Fibroblast of lung (primary cell): ENCODE data around the gene PCSK5. TPM values are rescaled to one million over a fixed set of nuclear protein-coding genes. Genes with fewer than 3 reads are reported as not detected.

ENCODE experiments used
- DNase-seq, 2 donors: peaks; one replicate each; pipeline versions ENCODE4 v3.0.0 to v3.0.0-alpha.2; 2010; ENCODE audit warnings: low read depth in 2 of 2
- H2AFZ ChIP-seq: 2 replicates; pipeline ENCODE4 v1.5.1; 2012; ENCODE audit warnings: low read length, control low read depth, inconsistent platforms
- H3K27ac ChIP-seq: 2 replicates; pipeline ENCODE4 v1.5.1; 2011; ENCODE audit warnings: low read length, control low read depth; ENCODE audit not compliant: insufficient read depth
- H3K27me3 ChIP-seq: 2 replicates; pipeline ENCODE4 v1.5.1; 2011; ENCODE audit warnings: mild to moderate bottlenecking, low read length; ENCODE audit not compliant: control insufficient read depth, insufficient read depth
- H3K36me3 ChIP-seq: 2 replicates; pipeline ENCODE4 v1.5.1; 2011; ENCODE audit warnings: low read length; ENCODE audit not compliant: control insufficient read depth, insufficient read depth
- H3K4me1 ChIP-seq: 2 replicates; pipeline ENCODE4 v1.5.1; 2011; ENCODE audit warnings: low read length; ENCODE audit not compliant: control insufficient read depth, insufficient read depth; ENCODE audit errors: extremely low read depth
- H3K4me2 ChIP-seq: 2 replicates; pipeline ENCODE4 v1.5.1; 2011; ENCODE audit warnings: low read length, control low read depth; ENCODE audit not compliant: insufficient read depth; ENCODE audit errors: extremely low read depth
- H3K4me3 ChIP-seq, 4 experiments: fragments of 200-600 bp in 1 of 4; sonication (generic) in 1 of 4; replicated peaks in 1 of 4; 2 replicates each; pipeline ENCODE4 v1.5.1; 2011 to 2016; ENCODE audit warnings: low read length in 4 of 4, low read depth in 3 of 4, mild to moderate bottlenecking in 3 of 4, control low read depth in 2 of 4, inconsistent platforms in 1 of 4, mixed read lengths in 1 of 4; ENCODE audit not compliant: insufficient read depth in 1 of 4; ENCODE audit errors: control extremely low read depth in 1 of 4
- H3K79me2 ChIP-seq: 2 replicates; pipeline ENCODE4 v1.5.1; 2012; ENCODE audit warnings: mild to moderate bottlenecking, low read length, inconsistent platforms; ENCODE audit not compliant: control insufficient read depth, insufficient read depth
- H3K9ac ChIP-seq: 2 replicates; pipeline ENCODE4 v1.5.1; 2011; ENCODE audit warnings: mild to moderate bottlenecking, low read length, control low read depth; ENCODE audit not compliant: insufficient read depth
- H3K9me3 ChIP-seq: 2 replicates; pipeline ENCODE4 v1.5.1; 2012; ENCODE audit warnings: low read depth, low read length; ENCODE audit not compliant: control insufficient read depth, insufficient read depth
- H4K20me1 ChIP-seq: 2 replicates; pipeline ENCODE4 v1.5.1; 2011; ENCODE audit warnings: low read length; ENCODE audit not compliant: control insufficient read depth, insufficient read depth; ENCODE audit errors: extremely low read depth
- CTCF ChIP-seq, 2 donors: IDR thresholded peaks in 1 of 2; conservative IDR thresholded peaks in 1 of 2; 1 replicate in 1 of 2; 2 replicates in 1 of 2; pipeline ENCODE4 v1.5.1; 2011 to 2012; ENCODE audit warnings: low read length in 2 of 2, control low read depth in 1 of 2, inconsistent platforms in 1 of 2, low read depth in 1 of 2, mild to moderate bottlenecking in 1 of 2
- EZH2 ChIP-seq: IDR thresholded peaks from 2 replicates; pipeline ENCODE4 v1.5.1; 2012; ENCODE audit warnings: low read length, control low read depth, mild to moderate bottlenecking; ENCODE audit errors: missing control alignments
- polyA plus RNA-seq, 2 donors: library from polyadenylated mRNA; depleted of rRNA in 1 of 2; stranded (reverse) in 1 of 2; unstranded in 1 of 2; fragments of >200 nt; gene quantifications; 2 replicates each; pipeline ENCODE4 v1.2.1, GENCODE V29; 2011 to 2012; ENCODE audit warnings: missing spikeins in 1 of 2
- total RNA-seq: library from RNA; depleted of rRNA; stranded (reverse); fragments of >200 nt; gene quantifications from 2 replicates; pipeline ENCODE4 v1.2.1, GENCODE V29; 2014

Gene PCSK5
- total and polyA plus RNA-seq, 2 donors (not counting 1 experiment from before 2014, with no cell fraction given): 3.1 to 4.8 TPM

GRCh38 chr9:76255781-76256455 is 365.4 kb downstream of the PCSK5 start:
- Histone ChIP-seq H3K27ac (no peak overlapping the region), H3K9me3 (no peaks in the 10 kb centered on the region), H3K4me1 (peaks cover 2% of the 10 kb centered on the region), H3K79me2 (no peaks in the 10 kb centered on the region), H3K36me3 (no peaks in the 10 kb centered on the region), H3K4me3 (peak overlapping the region in 2 of 4 experiments; percentile 29 to 40), H3K9ac (no peak overlapping the region), H3K4me2 (peak overlapping the region; percentile 20), H2AFZ (no peak overlapping the region), H3K27me3 (no peaks in the 10 kb centered on the region), H4K20me1 (no peaks in the 10 kb centered on the region)
- peak; percentile 97 to 99 for DNase-seq
- TF ChIP-seq CTCF (conservative IDR thresholded peaks at IDR 0.05 in 1 of 2, IDR thresholded peaks at IDR 0.05 in 1 of 2; ENCODE audit: low read depth in 1 of 2, low read length in 2 of 2): no peak
- TF ChIP-seq EZH2: no peak

GRCh38 chr9:76257311-76257710 is 366.8 kb downstream of the PCSK5 start:
- Histone ChIP-seq H3K4me2 (no peak overlapping the region), H2AFZ (no peak overlapping the region), H3K36me3 (no peaks in the 10 kb centered on the region), H3K9me3 (no peaks in the 10 kb centered on the region), H3K4me3 (no peak overlapping the region), H3K27ac (no peak overlapping the region), H3K4me1 (peaks cover 2% of the 10 kb centered on the region), H3K9ac (no peak overlapping the region), H3K27me3 (no peaks in the 10 kb centered on the region), H4K20me1 (no peaks in the 10 kb centered on the region), H3K79me2 (no peaks in the 10 kb centered on the region)
- TF ChIP-seq CTCF (conservative IDR thresholded peaks at IDR 0.05 in 1 of 2, IDR thresholded peaks at IDR 0.05 in 1 of 2; ENCODE audit: low read depth in 1 of 2, low read length in 2 of 2): no peak
- no peak for TF ChIP-seq EZH2
- DNase-seq: no peak

- Histone ChIP-seq H2AFZ (no peak overlapping the region), H3K4me2 (no peak overlapping the region), H3K9ac (no peak overlapping the region), H4K20me1 (no peaks in the 10 kb centered on the region), H3K27ac (no peak overlapping the region), H3K4me3 (no peak overlapping the region), H3K4me1 (no peaks in the 10 kb centered on the region), H3K9me3 (no peaks in the 10 kb centered on the region), H3K27me3 (no peaks in the 10 kb centered on the region), H3K79me2 (no peaks in the 10 kb centered on the region), H3K36me3 (no peaks in the 10 kb centered on the region)
- TF ChIP-seq CTCF (conservative IDR thresholded peaks at IDR 0.05 in 1 of 2, IDR thresholded peaks at IDR 0.05 in 1 of 2; ENCODE audit: low read depth in 1 of 2, low read length in 2 of 2): no peak
- no peak for TF ChIP-seq EZH2
- no peak for DNase-seq
Observed at GRCh38 chr9:76266649-76267283, 376.3 kb downstream of the PCSK5 start.
